OCI-M2 (cell line): ENCODE results near the gene SMG6.

ENCODE experiments used
- DNase-seq: peaks from one replicate; lab custom pipeline; 2025; ENCODE audit not compliant: unreplicated experiment; lab: John Stamatoyannopoulos, UW

SMG6 gene

DNA sequence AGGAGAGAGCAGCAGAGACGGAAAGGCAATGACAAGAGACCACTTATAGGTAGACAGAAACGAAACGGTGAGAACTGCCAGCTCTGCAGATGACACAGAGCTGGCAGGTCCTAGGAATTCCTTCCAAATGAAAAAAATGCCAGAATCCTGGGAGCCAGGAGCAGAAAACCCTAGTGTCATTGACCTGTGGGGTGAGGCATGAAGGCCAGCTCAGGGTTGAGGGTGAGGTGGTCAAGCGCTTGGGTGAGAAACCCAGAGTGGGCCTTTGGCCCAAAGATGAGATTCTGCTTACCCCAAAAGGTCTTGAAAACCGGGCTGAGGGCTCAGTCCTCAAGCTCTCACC is 239.5 kb downstream of the SMG6 start:
- DNase-seq = no peak

DNA sequence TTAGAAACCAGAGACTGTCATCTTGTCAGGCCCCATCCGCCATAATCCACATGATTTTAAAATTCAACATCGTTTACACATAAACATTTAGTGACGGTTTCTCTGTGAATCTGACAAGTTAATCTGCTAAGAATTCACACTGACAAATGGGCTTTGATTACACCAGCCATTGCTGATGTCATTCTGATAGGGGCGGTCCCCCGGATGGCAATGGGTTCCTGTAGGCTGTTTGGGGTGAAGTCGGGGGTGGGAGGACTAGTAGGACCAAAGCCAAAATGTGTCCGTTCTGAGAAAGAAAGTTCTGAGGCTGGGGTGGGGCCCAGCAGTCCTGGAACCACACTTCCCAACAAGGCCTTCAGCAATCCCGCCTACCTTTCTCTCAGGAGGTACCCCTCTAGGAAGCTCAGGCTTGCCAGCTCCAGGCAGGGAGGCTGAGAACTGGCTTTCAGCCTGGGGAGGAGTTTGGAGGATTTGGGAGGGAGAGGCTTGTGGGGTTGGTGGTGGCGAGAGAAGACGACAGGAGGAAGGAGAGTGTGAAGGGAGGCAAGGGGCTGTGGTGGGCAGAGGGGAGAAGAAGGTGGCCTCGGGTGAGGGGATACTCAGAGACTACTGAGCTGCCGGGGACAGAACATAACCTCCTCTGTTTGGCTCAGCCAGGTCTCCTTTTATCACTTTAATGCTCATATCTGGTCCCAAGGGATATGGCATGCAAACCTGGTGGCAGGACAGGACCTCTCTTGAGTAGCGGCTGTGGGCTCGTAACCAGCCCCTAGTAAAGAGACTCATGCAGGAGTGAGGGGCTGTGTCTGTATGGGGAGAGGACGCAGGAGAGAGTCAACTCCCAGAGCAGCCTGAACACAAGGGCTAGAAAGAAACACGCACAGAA is 240.1 kb downstream of the SMG6 start:
- no peak for DNase-seq

DNA sequence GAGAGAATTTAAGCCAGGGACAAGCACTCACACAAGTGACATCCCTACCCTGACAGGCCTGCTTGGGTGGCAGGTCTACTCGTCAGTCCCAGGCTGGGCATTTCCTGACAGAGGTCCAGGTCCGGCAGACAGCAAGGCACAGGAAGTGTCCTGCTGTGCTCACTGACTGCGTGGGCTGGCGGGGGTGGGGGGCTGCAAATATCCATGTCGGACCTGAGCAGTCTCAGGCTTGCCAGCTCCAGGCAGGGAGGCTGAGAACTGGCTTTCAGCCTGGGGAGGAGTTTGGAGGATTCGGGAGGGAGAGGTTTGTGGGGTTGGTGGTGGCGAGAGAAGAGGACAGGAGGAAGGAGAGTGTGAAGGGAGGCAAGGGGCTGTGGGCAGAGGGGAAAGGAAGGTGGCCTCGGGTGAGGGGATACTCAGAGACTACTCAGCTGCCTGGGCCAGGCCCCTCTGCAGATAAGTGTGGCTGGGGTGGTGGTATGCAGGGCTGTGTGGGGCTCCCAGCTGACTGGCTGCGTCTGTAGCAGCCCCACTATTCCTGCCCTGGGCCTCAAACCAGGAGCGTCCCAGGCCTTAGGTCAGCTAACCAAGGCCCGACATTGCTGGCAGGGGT is 240.9 kb downstream of the SMG6 start:
- DNase-seq = no peak

GRCh38 chr17:2061441-2061958 is 242.1 kb downstream of the SMG6 start:
- no peak for DNase-seq

DNA sequence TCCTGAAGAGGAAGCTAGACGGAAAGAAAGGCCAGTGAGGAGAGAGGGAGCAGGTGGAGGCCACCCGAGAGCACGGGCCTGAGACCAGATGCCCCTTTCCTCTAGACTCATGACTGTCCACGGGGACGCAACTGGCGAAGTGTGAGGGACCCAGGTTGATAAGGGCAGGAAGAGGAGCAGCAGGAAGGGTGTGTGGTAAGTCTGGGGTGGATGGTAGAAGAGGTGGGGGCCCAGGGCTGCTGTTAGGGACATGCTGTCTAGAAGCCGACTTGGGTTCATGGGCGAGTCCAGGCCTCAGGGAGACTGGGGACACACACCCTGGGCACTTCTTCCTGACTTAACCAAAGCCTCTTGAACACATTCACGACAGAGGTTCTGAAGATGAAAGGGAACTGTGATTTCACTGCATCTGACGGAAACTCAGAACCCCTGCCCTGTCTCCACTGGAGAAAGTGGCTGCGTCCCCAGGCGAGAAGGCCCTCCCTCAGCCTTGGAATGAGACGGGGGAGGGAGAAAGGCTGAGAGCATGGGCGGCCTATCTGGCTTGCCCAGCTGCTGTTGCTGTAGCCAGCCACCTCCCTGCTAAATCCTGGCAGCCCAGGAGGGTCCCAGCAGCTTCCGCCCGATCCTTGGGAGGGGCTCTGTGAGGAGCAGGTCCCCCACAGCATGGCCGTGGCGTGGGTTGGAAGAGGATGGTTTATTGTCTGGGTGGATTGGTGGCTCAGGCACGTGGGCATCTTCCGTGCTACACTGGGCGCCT is 242.7 kb downstream of the SMG6 start:
- no peak for DNase-seq

- no peak for DNase-seq
Observed at GRCh38 chr17:2060385-2060658, 243.3 kb downstream of the SMG6 start.

- no peak for DNase-seq
Observed at GRCh38 chr17:2059547-2060384, 243.8 kb downstream of the SMG6 start.

- DNase-seq = no peak
Observed at GRCh38 chr17:2058586-2059546, 244.7 kb downstream of the SMG6 start.

DNA sequence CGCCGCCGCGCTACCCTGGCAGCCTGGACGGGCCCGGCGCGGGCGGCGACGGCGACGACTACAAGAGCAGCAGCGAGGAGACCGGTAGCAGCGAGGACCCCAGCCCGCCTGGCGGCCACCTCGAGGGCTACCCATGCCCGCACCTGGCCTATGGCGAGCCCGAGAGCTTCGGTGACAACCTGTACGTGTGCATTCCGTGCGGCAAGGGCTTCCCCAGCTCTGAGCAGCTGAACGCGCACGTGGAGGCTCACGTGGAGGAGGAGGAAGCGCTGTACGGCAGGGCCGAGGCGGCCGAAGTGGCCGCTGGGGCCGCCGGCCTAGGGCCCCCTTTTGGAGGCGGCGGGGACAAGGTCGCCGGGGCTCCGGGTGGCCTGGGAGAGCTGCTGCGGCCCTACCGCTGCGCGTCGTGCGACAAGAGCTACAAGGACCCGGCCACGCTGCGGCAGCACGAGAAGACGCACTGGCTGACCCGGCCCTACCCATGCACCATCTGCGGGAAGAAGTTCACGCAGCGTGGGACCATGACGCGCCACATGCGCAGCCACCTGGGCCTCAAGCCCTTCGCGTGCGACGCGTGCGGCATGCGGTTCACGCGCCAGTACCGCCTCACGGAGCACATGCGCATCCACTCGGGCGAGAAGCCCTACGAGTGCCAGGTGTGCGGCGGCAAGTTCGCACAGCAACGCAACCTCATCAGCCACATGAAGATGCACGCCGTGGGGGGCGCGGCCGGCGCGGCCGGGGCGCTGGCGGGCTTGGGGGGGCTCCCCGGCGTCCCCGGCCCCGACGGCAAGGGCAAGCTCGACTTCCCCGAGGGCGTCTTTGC is 245.6 kb downstream of the SMG6 start:
- no peak for DNase-seq

GRCh38 chr17:2057175-2057759 is 246.3 kb downstream of the SMG6 start:
- DNase-seq = no peak

DNA sequence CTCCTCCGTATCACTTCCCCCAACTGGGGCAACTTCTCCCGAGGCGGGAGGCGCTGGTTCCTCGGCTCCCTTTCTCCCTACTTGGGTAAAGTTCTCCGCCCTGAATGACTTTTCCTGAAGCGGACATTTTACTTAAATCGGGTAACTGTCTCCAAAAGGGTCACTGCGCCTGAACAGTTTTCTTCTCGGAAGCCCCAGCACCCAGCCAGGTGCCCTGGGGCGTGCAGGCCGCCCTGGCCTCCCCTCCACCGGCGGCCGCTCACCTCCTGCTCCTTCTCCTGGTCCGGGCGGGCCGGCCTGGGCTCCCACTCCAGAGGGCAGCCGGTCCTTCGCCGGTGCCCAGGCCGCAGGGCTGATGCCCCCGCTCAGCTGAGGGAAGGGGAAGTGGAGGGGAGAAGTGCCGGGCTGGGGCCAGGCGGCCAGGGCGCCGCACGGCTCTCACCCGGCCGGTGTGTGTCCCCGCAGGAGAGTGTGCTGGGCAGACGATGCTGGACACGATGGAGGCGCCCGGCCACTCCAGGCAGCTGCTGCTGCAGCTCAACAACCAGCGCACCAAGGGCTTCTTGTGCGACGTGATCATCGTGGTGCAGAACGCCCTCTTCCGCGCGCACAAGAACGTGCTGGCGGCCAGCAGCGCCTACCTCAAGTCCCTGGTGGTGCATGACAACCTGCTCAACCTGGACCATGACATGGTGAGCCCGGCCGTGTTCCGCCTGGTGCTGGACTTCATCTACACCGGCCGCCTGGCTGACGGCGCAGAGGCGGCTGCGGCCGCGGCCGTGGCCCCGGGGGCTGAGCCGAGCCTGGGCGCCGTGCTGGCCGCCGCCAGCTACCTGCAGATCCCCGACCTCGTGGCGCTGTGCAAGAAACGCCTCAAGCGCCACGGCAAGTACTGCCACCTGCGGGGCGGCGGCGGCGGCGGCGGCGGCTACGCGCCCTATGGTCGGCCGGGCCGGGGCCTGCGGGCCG is 247.1 kb downstream of the SMG6 start:
- DNase-seq = no peak

DNA sequence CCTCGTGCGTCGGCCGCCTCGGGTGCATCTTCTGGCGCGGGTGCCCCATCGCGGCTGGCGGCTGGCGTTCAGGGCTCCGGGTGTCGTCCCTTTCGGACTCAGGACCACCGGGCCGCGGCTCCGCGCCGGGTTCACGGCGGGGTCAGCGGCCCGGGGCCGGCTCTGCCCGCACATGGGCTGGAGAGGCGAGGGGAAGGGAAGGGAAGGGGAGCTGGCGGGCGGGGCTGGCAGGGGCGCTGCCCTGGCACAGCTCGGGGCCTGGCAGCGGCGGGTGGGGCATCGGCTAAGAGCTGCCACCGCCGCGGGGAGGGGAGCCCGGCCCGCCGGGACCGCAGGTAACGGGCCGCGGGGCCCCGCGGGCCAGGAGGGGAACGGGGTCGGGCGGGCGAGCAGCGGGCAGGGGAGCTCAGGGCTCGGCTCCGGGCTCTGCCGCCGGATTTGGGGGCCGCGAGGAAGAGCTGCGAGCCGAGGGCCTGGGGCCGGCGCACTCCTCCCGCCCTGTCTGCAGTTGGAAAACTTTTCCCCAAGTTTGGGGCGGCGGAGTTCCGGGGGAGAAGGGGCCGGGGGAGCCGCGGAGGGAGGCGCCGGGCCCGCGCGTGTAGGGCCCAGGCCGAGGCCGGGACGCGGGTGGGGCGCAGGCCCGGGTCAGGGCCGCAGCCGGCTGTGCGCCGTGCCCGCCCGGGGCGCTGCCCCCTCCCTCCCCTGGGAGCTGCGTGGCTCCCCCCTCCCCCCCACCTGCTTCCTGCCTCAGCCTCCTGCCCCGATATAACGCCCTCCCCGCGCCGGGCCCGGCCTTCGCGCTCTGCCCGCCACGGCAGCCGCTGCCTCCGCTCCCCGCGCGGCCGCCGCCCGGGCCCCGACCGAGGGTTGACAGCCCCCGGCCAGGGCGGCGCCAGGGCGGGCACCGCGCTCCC is 248.0 kb downstream of the SMG6 start:
- DNase-seq = no peak

GRCh38 chr17:2054512-2055291 is 248.9 kb downstream of the SMG6 start, which contains the start of gene HIC1:
Gene HIC1, plus strand, starts transcription at chr17:2055103. Its CDS starts 1,588 bp downstream, at chr17:2056691.
- no peak for DNase-seq

DNA sequence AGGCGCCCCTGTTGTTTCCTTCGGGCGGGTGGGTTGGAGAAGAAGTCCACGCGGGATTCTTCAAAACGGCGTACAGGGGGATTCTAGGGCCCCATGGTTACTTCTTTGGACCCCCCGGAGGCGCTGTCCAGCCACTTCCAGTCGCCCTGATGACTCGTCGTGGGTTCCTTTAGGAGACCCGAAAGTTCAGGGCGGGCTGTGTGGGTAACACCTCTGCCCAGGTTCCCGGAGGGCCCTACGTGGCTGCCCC is 249.4 kb downstream of the SMG6 start:
- no peak for DNase-seq

GRCh38 chr17:2053380-2054261 is 250.0 kb downstream of the SMG6 start:
- DNase-seq = no peak
